Measurements from ENCODE around the gene CCDC116. TPM values are rescaled to one million over a fixed set of nuclear protein-coding genes. Genes with fewer than 3 reads are reported as not detected.
"Not testable (repeated sequence)": the region's sequence is repeated elsewhere in the genome, so short reads cannot be mapped to it uniquely, and the experiment has no call there.

Gene CCDC116
- total RNA-seq, 4 donors from 2014 or later = 0.16 to 1.3 (median 0.20) TPM

DNA sequence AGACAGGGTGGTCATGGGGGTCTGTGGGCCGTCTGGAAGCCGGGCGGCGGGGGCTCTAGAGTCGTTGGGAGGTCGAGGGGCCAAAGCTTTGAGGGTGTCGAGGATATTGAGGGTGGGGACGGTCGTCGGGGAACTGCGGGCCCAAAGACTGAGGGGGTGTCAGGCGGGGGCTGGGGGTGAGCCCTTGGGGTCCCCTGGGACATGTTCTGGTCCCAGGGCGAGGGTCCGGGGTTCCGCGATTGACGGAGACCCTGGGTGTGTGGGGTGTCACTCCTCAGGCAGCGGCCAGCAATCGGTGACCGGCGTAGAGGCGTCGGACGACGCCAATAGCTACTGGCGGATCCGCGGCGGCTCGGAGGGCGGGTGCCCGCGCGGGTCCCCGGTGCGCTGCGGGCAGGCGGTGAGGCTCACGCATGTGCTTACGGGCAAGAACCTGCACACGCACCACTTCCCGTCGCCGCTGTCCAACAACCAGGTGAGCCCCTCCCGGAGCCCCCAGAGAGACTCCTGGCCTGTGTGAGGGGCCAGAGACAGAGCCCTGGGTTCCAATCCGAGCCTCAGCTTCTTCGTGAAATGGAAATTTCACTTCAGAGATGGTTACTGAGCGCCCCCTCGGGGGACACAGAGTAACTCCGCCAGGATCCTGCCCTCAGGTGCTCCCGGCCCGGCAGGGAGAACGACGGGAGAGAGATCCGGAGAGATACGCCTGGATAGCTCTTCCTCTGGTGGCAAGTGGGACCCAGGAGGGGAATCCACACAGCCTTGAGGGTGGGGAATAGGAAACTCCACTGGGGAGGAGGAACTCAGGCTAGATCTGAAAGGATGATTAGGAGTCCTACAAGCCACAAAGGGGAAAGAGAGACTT lies 10.3 kb downstream of the CCDC116 start:
- H3K36me3 ChIP-seq = peaks cover 0 to 16% of the 10 kb centered on the region in 2 donors
- WGBS, 2 donors (ENCODE audit: low coverage in 1 of 2) = 0% methylated on average over 8 of the region's 56 CpGs; no CpG with 5 or more reads in 1 of the 2 donors
- peak overlapping the region; percentile 3 to 84 (median 76) for H3K27ac ChIP-seq
- no peaks in the 10 kb centered on the region for H3K27me3 ChIP-seq
- H3K4me3 ChIP-seq = peak overlapping the region; percentile 64 to 79
- no peaks in the 10 kb centered on the region for H3K9me3 ChIP-seq
- H3K4me1 ChIP-seq = peaks cover 0 to 35% (median 18%) of the 10 kb centered on the region in 3 donors
- ATAC-seq = no peak
- TF ChIP-seq, protein P1, sequence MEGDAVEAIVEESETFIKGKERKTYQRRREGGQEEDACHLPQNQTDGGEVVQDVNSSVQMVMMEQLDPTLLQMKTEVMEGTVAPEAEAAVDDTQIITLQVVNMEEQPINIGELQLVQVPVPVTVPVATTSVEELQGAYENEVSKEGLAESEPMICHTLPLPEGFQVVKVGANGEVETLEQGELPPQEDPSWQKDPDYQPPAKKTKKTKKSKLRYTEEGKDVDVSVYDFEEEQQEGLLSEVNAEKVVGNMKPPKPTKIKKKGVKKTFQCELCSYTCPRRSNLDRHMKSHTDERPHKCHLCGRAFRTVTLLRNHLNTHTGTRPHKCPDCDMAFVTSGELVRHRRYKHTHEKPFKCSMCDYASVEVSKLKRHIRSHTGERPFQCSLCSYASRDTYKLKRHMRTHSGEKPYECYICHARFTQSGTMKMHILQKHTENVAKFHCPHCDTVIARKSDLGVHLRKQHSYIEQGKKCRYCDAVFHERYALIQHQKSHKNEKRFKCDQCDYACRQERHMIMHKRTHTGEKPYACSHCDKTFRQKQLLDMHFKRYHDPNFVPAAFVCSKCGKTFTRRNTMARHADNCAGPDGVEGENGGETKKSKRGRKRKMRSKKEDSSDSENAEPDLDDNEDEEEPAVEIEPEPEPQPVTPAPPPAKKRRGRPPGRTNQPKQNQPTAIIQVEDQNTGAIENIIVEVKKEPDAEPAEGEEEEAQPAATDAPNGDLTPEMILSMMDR (IDR thresholded peaks at IDR 0.05) = peak in 3 of 4 experiments; percentile 22 to 53 (median 30)
- no peak for TF ChIP-seq EP300 (IDR thresholded peaks at IDR 0.05)

DNA sequence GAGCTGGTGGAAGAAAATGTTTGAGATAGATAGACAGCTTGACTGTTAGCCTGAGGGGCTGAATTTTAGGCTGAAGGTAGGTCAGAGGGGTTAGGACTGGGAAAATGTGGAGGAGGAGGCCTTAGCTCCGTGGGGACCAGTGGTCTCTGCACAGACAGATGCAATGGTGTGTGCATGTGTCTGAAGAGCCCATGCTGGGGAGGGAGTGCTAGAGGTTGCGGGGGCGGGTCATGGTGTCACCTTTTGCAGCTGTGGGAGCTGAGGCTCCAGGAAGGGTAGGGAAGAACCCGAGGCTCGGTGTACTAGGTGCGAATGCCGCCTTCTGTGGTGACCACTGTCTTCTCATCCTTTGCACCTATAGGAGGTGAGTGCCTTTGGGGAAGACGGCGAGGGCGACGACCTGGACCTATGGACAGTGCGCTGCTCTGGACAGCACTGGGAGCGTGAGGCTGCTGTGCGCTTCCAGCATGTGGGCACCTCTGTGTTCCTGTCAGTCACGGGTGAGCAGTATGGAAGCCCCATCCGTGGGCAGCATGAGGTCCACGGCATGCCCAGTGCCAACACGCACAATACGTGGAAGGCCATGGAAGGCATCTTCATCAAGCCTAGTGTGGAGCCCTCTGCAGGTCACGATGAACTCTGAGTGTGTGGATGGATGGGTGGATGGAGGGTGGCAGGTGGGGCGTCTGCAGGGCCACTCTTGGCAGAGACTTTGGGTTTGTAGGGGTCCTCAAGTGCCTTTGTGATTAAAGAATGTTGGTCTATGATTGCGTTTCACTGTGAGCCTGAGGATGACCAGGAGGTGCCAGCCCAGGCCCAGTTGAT lies 11.2 kb downstream of the CCDC116 start:
- Histone ChIP-seq H3K27ac (no peak overlapping the region), H3K4me1 (peaks cover 0 to 35% (median 18%) of the 10 kb centered on the region in 3 donors), H3K27me3 (no peaks in the 10 kb centered on the region), H3K4me3 (no peak overlapping the region), H3K36me3 (peaks cover 0 to 17% of the 10 kb centered on the region in 2 donors), H3K9me3 (no peaks in the 10 kb centered on the region)
- WGBS, 2 donors (ENCODE audit: low coverage in 1 of 2) = 79 to 83% methylated on average over 7 to 13 of the region's 22 CpGs
- ATAC-seq = no peak
- TF ChIP-seq EP300 (IDR thresholded peaks at IDR 0.05) = no peak
- TF ChIP-seq POLR2AphosphoS5 (IDR thresholded peaks at IDR 0.05) = no peak
- no peak for TF ChIP-seq POLR2A (IDR thresholded peaks at IDR 0.05)
- TF ChIP-seq, protein P1 (IDR thresholded peaks at IDR 0.05) = no peak

DNA sequence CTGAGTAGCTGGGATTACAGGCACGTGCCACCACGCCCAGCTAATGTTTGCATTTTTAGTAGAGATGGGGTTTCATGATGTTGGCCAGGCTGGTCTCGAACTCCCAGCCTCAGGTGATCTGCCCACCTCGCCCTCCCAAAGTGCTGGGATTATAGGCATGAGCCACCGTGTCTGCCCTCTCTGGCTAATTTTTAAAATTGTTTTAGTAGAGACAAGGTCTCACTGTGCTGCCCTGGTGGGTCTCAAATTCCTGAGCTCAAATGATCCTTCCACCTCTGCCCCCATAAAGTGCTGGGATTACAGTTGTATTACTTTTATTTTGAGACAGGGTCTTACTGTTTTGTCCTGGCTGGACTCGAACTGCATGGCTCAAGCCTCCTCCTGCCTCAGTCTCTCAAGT lies 13.0 kb downstream of the CCDC116 start:
- H3K4me3 ChIP-seq, ATAC-seq, H3K27me3 ChIP-seq, H3K9me3 ChIP-seq, H3K27ac ChIP-seq: not testable (repeated sequence)
- Histone ChIP-seq H3K36me3 (peaks cover 0 to 20% of the 10 kb centered on the region in 2 donors), H3K4me1 (peaks cover 0 to 35% (median 18%) of the 10 kb centered on the region in 3 donors)
- WGBS, 2 donors (ENCODE audit: low coverage in 1 of 2) = 83% methylated on average over 2 of the region's 6 CpGs; no CpG with 5 or more reads in 1 of the 2 donors

DNA sequence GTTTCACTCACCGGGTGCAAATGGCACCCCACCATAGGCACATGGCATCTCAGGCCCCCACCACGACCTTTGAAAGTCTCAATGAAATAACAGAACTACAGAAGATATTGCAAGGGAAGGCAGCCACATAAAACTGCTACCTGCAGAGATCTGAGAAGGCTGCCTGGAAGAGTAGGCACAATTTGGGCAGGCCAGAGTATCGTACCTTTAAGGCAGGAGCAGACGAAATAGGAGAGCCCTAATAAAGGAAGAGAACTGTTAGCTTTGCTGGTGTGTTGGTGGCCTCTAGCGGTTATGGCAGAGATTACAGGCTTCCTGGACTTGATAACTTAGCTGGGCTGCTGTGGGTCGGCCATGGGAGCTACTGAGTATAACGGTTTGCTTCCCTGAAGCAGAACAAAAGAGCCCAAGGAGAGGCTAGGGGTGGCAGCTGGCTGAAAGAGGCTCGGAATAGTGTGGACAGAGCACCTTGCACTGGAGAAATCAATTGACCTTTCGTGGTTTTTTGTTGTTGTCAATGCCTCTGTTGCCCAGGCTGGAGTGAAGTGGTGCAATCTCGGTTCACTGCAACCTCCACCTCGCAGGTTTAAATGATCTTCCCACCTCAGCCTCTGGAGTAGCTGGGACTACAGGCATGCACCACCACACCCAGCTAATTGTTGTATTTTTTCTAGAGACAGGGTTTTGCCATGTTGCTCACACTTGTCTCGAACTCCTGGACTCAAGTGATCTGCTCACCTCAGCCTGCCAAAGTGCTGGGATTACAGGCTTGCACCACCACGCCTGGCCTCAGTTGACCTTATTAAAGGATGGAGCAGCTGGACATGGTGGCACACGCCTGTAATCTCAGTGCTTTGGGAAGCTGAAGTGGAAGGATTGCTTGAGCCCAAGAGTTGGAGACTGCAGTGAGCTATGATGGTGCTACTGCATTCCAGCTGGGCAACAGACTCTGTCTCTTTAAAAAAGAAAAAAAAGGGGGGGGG lies 14.3 kb downstream of the CCDC116 start:
- H3K36me3 ChIP-seq = peaks cover 0 to 20% of the 10 kb centered on the region in 2 donors
- 17 to 31% methylated on average over 8 to 10 of the region's 14 CpGs for WGBS, 2 donors (ENCODE audit: low coverage in 1 of 2)
- no peak for ATAC-seq
- TF ChIP-seq EP300 (IDR thresholded peaks at IDR 0.05) = no peak
- TF ChIP-seq, protein P1 (IDR thresholded peaks at IDR 0.05) = peak in 3 of 4 experiments; percentile 82 to 86 (median 82)
- no peak overlapping the region for H3K27ac ChIP-seq
- H3K27me3 ChIP-seq = no peaks in the 10 kb centered on the region
- H3K4me1 ChIP-seq = peaks cover 0 to 35% (median 19%) of the 10 kb centered on the region in 3 donors
- no peak overlapping the region for H3K4me3 ChIP-seq
- no peaks in the 10 kb centered on the region for H3K9me3 ChIP-seq
